Loucy (cell line): Measurements from ENCODE around the gene ZNF474.

Experiments used
- H2AFZ ChIP-seq: fragments of 200-600 bp; sonication (generic); 2 replicates; pipeline ENCODE4 v1.6.0; 2016; ENCODE audit warnings: antibody characterized with exemption, mild to moderate bottlenecking, low read length, moderate library complexity
- H3F3A ChIP-seq: fragments of 200-600 bp; 2 replicates; pipeline ENCODE4 v1.6.0; 2016; ENCODE audit warnings: antibody characterized with exemption, low read depth, mild to moderate bottlenecking
- H3K27me3 ChIP-seq: fragments of 200-600 bp; sonication (generic); 2 replicates; pipeline ENCODE4 v1.6.1; 2014; ENCODE audit warnings: low read length, mild to moderate bottlenecking; ENCODE audit not compliant: insufficient read depth, poor library complexity, severe bottlenecking
- H3K36me3 ChIP-seq: fragments of 200-600 bp; sonication (generic); 2 replicates; pipeline ENCODE4 v1.6.1; 2016; ENCODE audit warnings: low read length; ENCODE audit not compliant: insufficient read depth
- H3K4me1 ChIP-seq: fragments of 200-600 bp; sonication (generic); 2 replicates; pipeline ENCODE4 v1.5.1; 2014; ENCODE audit warnings: low read length, mild to moderate bottlenecking; ENCODE audit not compliant: insufficient read depth, poor library complexity, severe bottlenecking
- H3K4me2 ChIP-seq: fragments of 200-600 bp; sonication (generic); 2 replicates; pipeline ENCODE4 v1.6.0; 2014; ENCODE audit warnings: antibody characterized with exemption, low read length, low read depth, mild to moderate bottlenecking; ENCODE audit not compliant: poor library complexity, severe bottlenecking
- H3K4me3 ChIP-seq: fragments of 200-600 bp; sonication (generic); 2 replicates; pipeline ENCODE4 v1.5.1; 2014; ENCODE audit warnings: low read length, mild to moderate bottlenecking, mixed read lengths; ENCODE audit not compliant: poor library complexity, severe bottlenecking
- H3K79me2 ChIP-seq: fragments of 200-600 bp; sonication (generic); 2 replicates; pipeline ENCODE4 v1.6.1; 2014; ENCODE audit warnings: low read length; ENCODE audit not compliant: insufficient read depth
- H3K9ac ChIP-seq: fragments of 200-600 bp; sonication (generic); 2 replicates; pipeline ENCODE4 v1.6.0; 2014; ENCODE audit warnings: mild to moderate bottlenecking, low read depth, low read length, moderate library complexity; ENCODE audit not compliant: poor library complexity, severe bottlenecking
- H3K9me2 ChIP-seq: fragments of 200-600 bp; sonication (generic); replicated peaks from 2 replicates; pipeline ENCODE4 v1.6.1; 2016; ENCODE audit warnings: low read depth, low read length, mixed read lengths
- H3K9me3 ChIP-seq: fragments of 200-600 bp; sonication (generic); 2 replicates; pipeline ENCODE4 v1.6.1; 2014; ENCODE audit warnings: mild to moderate bottlenecking, antibody characterized with exemption, low read length, low read depth; ENCODE audit not compliant: insufficient read depth
- H4K20me1 ChIP-seq: fragments of 200-600 bp; sonication (generic); 2 replicates; pipeline ENCODE4 v1.6.0; 2014; ENCODE audit warnings: antibody characterized with exemption, low read length, mild to moderate bottlenecking; ENCODE audit not compliant: insufficient read depth, poor library complexity, severe bottlenecking
- EZH2phosphoT487 ChIP-seq: fragments of 200-600 bp; IDR thresholded peaks from 2 replicates; pipeline ENCODE4 v1.6.1; 2018; ENCODE audit warnings: antibody characterized with exemption, mild to moderate bottlenecking, moderate library complexity, borderline replicate concordance
- TF ChIP-seq, protein P1 (sequence below): fragments of 200-600 bp; sonication (generic); conservative IDR thresholded peaks from 2 replicates; pipeline ENCODE4 v1.5.1; 2014; ENCODE audit warnings: mild to moderate bottlenecking, antibody characterized with exemption, low read length

Gene ZNF474

DNA sequence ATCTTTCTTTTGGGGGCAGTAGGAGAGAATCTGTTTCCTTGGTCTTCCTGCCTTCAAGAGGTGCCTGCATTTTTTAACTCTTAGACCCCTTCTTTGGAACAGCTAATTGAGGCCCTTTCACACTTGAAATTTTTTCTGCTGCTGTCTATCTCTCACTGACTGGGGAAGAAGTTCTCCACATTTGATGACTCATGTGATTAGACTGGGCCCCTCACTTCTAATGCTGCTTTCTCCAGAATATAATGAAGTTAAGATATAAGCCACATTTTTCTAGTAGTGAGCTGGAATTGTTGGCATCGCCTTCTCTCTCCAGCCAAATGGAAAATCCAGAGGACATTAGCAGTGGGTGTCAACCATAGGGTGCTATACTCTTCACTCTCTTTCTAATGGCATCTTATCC is 12.4 kb downstream of the ZNF474 start:
- Histone ChIP-seq H2AFZ (no peak overlapping the region), H3K4me1 (no peaks in the 10 kb centered on the region), H3K79me2 (no peaks in the 10 kb centered on the region), H3K36me3 (no peaks in the 10 kb centered on the region), H3K4me2 (no peak overlapping the region), H3K9me3 (no peaks in the 10 kb centered on the region), H3F3A (no peaks in the 10 kb centered on the region), H3K27me3 (no peaks in the 10 kb centered on the region), H3K4me3 (no peak overlapping the region), H3K9ac (no peak overlapping the region), H3K9me2 (no peaks in the 10 kb centered on the region), H4K20me1 (no peaks in the 10 kb centered on the region)
- TF ChIP-seq, protein P1, sequence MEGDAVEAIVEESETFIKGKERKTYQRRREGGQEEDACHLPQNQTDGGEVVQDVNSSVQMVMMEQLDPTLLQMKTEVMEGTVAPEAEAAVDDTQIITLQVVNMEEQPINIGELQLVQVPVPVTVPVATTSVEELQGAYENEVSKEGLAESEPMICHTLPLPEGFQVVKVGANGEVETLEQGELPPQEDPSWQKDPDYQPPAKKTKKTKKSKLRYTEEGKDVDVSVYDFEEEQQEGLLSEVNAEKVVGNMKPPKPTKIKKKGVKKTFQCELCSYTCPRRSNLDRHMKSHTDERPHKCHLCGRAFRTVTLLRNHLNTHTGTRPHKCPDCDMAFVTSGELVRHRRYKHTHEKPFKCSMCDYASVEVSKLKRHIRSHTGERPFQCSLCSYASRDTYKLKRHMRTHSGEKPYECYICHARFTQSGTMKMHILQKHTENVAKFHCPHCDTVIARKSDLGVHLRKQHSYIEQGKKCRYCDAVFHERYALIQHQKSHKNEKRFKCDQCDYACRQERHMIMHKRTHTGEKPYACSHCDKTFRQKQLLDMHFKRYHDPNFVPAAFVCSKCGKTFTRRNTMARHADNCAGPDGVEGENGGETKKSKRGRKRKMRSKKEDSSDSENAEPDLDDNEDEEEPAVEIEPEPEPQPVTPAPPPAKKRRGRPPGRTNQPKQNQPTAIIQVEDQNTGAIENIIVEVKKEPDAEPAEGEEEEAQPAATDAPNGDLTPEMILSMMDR, result no peak
- TF ChIP-seq EZH2phosphoT487, result no peak

GRCh38 chr5:122142480-122143164 is 13.3 kb downstream of the ZNF474 start:
- Histone ChIP-seq H3F3A (no peaks in the 10 kb centered on the region), H3K4me3 (no peak overlapping the region), H2AFZ (no peak overlapping the region), H3K9me3 (no peaks in the 10 kb centered on the region), H3K4me2 (no peak overlapping the region), H3K9me2 (no peaks in the 10 kb centered on the region), H3K9ac (no peak overlapping the region), H3K4me1 (no peaks in the 10 kb centered on the region), H3K27me3 (no peaks in the 10 kb centered on the region), H3K79me2 (no peaks in the 10 kb centered on the region), H4K20me1 (no peaks in the 10 kb centered on the region), H3K36me3 (no peaks in the 10 kb centered on the region)
- TF ChIP-seq, protein P1, result no peak
- no peak for TF ChIP-seq EZH2phosphoT487

GRCh38 chr5:122144236-122144635 is 14.9 kb downstream of the ZNF474 start:
- H3K4me1 ChIP-seq, result no peaks in the 10 kb centered on the region
- H3F3A ChIP-seq, result no peaks in the 10 kb centered on the region
- no peaks in the 10 kb centered on the region for H3K27me3 ChIP-seq
- no peak overlapping the region for H2AFZ ChIP-seq
- no peak overlapping the region for H3K4me2 ChIP-seq
- H4K20me1 ChIP-seq, result no peaks in the 10 kb centered on the region
- no peaks in the 10 kb centered on the region for H3K9me3 ChIP-seq
- H3K36me3 ChIP-seq, result no peaks in the 10 kb centered on the region
- H3K9me2 ChIP-seq, result no peaks in the 10 kb centered on the region
- no peak for TF ChIP-seq EZH2phosphoT487
- TF ChIP-seq, protein P1, result no peak
- no peak overlapping the region for H3K4me3 ChIP-seq
- H3K9ac ChIP-seq, result no peak overlapping the region
- no peaks in the 10 kb centered on the region for H3K79me2 ChIP-seq
